WERI-Rb-1 (cell line): ENCODE results near the gene HSD17B8.

Source experiments
- DNase-seq: peaks from one replicate; pipeline ENCODE4 v3.0.0-alpha.2; 2020
- H3K27ac ChIP-seq: fragments of 250-450 bp; sonication (Bioruptor Pico); 2 replicates; pipeline ENCODE4 v1.5.1; 2020; ENCODE audit warnings: mild to moderate bottlenecking, moderate library complexity
- H3K27me3 ChIP-seq: fragments of 250-450 bp; sonication (Bioruptor Pico); 2 replicates; pipeline ENCODE4 v1.5.1; 2021; ENCODE audit warnings: mild to moderate bottlenecking, low read depth, moderate library complexity; ENCODE audit not compliant: insufficient read depth, severe bottlenecking
- H3K36me3 ChIP-seq: fragments of 250-450 bp; sonication (Bioruptor Pico); 2 replicates; pipeline ENCODE4 v1.5.1; 2020; ENCODE audit warnings: mild to moderate bottlenecking, moderate library complexity
- H3K4me3 ChIP-seq: 2 replicates; pipeline ENCODE4 v1.5.1; 2011; ENCODE audit warnings: low read depth, mild to moderate bottlenecking, control low read depth, low read length
- H3K9me3 ChIP-seq: fragments of 250-450 bp; sonication (Bioruptor Pico); 2 replicates; pipeline ENCODE4 v1.5.1; 2021; ENCODE audit warnings: mild to moderate bottlenecking, moderate library complexity; ENCODE audit not compliant: severe bottlenecking
- TF ChIP-seq, protein P1 (sequence below): IDR thresholded peaks from 2 replicates; pipeline ENCODE4 v1.5.1; 2011; ENCODE audit warnings: low read depth, mild to moderate bottlenecking, control low read depth, inconsistent platforms, low read length

Gene HSD17B8

DNA sequence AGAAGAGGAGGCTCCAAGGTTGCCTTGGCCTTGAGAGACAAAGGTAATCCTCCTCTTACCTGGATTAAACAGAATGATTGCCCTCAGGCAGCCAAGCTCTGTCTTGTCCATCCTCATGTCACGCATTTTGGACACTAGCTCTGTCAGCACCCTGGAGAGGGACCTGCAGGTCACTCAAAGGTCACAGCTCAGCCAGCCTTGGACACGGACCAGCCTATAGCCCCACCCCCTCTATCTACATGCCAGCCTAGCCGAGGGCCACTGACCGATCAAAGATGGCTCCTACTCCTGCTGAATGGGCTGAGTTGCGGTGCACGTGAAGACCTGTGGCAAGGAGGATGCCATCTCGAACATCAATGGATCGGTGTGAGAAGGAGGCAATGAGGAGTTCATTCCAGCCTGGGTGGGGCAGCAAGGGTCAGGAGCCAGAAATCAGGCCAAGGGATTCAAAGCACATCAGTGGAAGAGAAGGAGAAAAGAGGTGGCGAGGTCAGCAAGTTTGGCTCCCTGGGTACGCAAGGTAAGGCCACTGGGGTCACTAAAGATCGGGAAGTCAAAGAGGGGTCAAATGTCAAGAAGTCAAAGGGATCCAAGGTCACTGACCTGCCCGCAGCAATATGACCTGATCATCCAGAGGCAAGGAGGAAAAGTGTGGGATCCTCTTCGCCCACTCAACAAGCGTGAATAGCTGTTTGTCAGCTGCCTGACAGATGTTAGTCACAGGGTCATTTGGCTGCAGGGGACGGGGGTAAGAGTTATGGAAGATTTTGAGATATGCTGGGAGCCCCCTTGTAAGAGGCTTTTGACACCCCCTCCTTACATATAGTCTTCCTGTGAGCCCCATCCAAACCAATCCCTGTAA lies 8.9 kb upstream of the HSD17B8 start:
- no peak for DNase-seq
- no peaks in the 10 kb centered on the region for H3K27me3 ChIP-seq
- H3K27ac ChIP-seq, result no peak overlapping the region
- H3K9me3 ChIP-seq, result no peaks in the 10 kb centered on the region
- TF ChIP-seq, protein P1, sequence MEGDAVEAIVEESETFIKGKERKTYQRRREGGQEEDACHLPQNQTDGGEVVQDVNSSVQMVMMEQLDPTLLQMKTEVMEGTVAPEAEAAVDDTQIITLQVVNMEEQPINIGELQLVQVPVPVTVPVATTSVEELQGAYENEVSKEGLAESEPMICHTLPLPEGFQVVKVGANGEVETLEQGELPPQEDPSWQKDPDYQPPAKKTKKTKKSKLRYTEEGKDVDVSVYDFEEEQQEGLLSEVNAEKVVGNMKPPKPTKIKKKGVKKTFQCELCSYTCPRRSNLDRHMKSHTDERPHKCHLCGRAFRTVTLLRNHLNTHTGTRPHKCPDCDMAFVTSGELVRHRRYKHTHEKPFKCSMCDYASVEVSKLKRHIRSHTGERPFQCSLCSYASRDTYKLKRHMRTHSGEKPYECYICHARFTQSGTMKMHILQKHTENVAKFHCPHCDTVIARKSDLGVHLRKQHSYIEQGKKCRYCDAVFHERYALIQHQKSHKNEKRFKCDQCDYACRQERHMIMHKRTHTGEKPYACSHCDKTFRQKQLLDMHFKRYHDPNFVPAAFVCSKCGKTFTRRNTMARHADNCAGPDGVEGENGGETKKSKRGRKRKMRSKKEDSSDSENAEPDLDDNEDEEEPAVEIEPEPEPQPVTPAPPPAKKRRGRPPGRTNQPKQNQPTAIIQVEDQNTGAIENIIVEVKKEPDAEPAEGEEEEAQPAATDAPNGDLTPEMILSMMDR, result no peak
- no peak overlapping the region for H3K4me3 ChIP-seq
- peaks cover 51% of the 10 kb centered on the region for H3K36me3 ChIP-seq

DNA sequence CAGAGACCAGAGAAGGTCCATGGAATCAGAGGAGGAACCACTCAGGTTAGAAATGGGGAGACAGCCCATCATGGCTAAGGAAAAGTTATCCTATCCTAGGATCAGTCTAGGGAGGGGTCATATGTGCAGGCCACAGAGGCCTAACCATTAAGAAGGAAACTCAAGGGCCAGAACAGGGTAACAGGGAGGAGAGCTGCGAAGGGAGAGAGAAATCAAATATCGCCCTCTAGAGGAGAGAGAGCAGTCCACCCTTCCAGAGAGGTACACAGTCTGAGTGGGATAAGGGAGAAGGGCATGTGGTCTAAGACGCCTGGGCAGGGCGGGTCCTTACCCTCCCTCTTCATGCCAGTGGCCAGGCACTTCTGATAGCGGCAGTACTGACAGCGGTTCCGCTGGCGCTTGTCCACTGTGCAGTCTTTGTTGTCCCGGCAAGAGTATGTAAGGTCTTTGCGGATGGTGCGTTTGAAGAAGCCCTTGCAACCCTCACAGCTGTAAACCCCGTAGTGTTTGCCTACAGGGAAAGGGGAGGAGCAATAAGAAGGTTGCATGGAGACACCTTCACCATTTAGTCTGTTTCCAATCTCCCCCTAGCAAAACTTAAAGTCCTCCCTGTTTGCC lies 6.9 kb upstream of the HSD17B8 start:
- TF ChIP-seq, protein P1, result peak; percentile 97
- DNase-seq, result peak; percentile 81
- H3K4me3 ChIP-seq, result no peak overlapping the region
- no peaks in the 10 kb centered on the region for H3K27me3 ChIP-seq
- H3K36me3 ChIP-seq, result peaks cover 64% of the 10 kb centered on the region
- 0 out of 2 replicates have a peak overlapping the region, but pooled peaks have one; percentile 4 for H3K27ac ChIP-seq
- H3K9me3 ChIP-seq, result no peaks in the 10 kb centered on the region

DNA sequence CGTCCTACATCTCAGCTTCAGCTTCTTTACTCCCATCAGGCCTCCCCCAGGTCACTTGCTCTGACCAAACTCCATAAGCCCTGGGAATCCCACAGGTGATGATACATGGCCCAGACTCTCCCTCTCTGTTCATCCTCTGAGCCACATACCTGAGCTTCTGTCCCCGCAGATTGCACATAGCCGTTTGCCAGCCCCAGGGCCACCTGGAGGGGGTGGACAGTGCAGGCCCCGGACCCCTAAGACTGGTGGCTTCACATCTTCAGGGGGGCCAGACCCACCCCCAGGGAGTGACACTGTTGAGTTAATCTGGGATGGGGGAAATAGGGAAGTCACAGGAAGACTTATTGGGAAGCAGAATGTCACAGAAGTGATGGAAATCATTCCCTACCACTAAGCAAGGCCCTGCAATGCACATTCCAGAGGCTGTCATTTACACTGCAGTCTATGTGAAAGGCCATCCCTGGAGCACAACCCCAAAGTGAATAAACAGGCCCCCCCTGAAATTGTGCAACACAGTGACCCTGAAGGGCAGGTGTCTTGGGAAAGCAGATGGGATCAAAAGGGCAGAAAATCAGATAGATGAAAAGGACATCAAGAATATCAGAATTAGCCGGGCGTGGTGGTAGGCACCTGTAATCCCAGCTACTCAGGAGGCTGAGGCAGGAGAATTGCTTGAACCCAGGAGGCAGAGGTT lies 6.1 kb upstream of the HSD17B8 start:
- Histone ChIP-seq H3K9me3 (no peaks in the 10 kb centered on the region), H3K4me3 (no peak overlapping the region), H3K27ac (no peak overlapping the region), H3K36me3 (peaks cover 72% of the 10 kb centered on the region), H3K27me3 (no peaks in the 10 kb centered on the region)
- TF ChIP-seq, protein P1, result no peak
- DNase-seq, result no peak

DNA sequence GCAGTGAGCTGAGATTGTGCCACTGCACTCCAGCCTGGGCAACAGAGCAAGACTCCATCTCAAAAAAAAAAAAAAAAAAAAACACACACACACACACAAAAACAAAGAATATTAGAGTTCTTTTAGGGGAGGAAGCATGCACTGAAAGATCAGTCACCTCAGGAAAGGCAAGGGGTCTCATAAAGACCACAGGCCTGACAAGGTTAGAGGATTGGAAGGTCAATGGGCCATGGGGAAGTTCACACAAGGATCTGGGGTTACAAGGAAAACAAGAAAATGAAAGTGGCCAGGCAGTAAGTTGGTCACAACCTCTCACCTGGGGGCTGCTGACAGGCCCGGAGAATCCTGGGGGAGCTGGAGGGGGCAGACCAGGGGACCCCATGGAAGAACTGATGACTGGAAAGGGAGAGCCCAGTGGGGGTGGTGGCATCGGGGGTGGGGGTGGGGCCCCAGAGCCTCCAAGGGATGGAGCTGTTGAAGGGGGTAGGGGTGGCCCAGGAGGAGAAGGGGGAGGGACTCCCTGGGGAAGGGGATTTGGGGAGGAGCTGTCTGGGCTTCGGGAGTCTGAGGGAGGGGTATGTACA lies 5.5 kb upstream of the HSD17B8 start:
- Histone ChIP-seq H3K27me3 (no peaks in the 10 kb centered on the region), H3K4me3 (peak overlapping the region; percentile 82), H3K9me3 (no peaks in the 10 kb centered on the region), H3K36me3 (peaks cover 78% of the 10 kb centered on the region), H3K27ac (no peak overlapping the region)
- TF ChIP-seq, protein P1, result no peak
- DNase-seq, result no peak

DNA sequence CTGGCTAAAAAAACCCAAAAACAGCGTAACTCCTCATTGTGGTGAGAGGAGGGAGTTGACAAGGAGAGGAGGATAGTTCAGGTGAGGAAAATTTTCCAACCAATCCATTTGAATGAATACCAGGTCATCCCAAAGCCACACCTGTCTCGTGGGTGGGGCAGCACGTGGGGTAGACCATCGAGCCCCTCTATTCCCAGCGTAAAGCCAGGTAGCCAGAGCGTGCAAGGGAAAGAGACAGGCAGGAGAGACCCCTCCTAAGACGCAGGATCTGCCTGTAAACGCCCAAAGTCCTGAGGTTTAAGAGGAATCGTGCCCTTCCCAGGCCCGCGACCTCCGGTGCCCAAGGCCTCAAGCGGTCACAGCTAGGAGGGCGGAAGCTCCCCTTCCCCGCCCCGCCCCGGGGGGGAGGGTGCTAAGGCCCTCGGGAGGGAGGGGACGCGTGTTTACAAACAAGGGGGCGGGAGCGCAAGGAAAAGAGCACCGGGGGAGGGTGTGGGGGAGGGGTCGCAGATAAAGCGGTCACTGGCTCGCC lies 4.7 kb upstream of the HSD17B8 start:
- Histone ChIP-seq H3K27ac (peak overlapping the region; percentile 99), H3K4me3 (peak overlapping the region; percentile 82), H3K36me3 (peaks cover 72% of the 10 kb centered on the region), H3K9me3 (no peaks in the 10 kb centered on the region), H3K27me3 (no peaks in the 10 kb centered on the region)
- peak; percentile 92 for DNase-seq
- TF ChIP-seq, protein P1, result no peak
